GM23338 (cell line): ENCODE data around the gene IL17RB. TPM values are rescaled to one million over a fixed set of nuclear protein-coding genes. Genes with fewer than 3 reads are reported as not detected.

Experiments used
- ATAC-seq: fragments of 200-7000 bp; cut with Tn5 transposase; 3 replicates; pipeline ENCODE4 v1.9.1; 2020
- DNase-seq: peaks from one replicate; pipeline ENCODE4 v3.0.0-alpha.2; 2015; ENCODE audit warnings: low spot score
- H2AFZ ChIP-seq: fragments of 200-600 bp; sonication (generic); 2 replicates; pipeline ENCODE4 v1.8.0; 2016; ENCODE audit warnings: antibody characterized with exemption, mild to moderate bottlenecking, moderate library complexity
- H3F3A ChIP-seq: fragments of 200-600 bp; sonication (generic); replicated peaks from 2 replicates; pipeline ENCODE4 v1.8.0; 2017; ENCODE audit warnings: antibody characterized with exemption, mixed run types, low read depth
- H3K27ac ChIP-seq: fragments of 200-600 bp; sonication (generic); 2 replicates; pipeline ENCODE4 v1.6.1; 2016; ENCODE audit warnings: low read depth
- H3K27me3 ChIP-seq: fragments of 200-600 bp; sonication (generic); 2 replicates; pipeline ENCODE4 v1.8.0; 2016; ENCODE audit warnings: mild to moderate bottlenecking, mixed run types, moderate library complexity; ENCODE audit not compliant: insufficient read depth
- H3K36me3 ChIP-seq: fragments of 200-600 bp; sonication (generic); 2 replicates; pipeline ENCODE4 v1.8.0; 2016; ENCODE audit warnings: mild to moderate bottlenecking; ENCODE audit not compliant: insufficient read depth
- H3K4me1 ChIP-seq: fragments of 200-600 bp; sonication (generic); 2 replicates; pipeline ENCODE4 v1.8.0; 2016; ENCODE audit warnings: mild to moderate bottlenecking, moderate library complexity; ENCODE audit not compliant: insufficient read depth
- H3K4me2 ChIP-seq: fragments of 200-600 bp; sonication (generic); 2 replicates; pipeline ENCODE4 v1.7.1; 2017; ENCODE audit warnings: mixed run types
- H3K4me3 ChIP-seq: fragments of 200-600 bp; sonication (generic); 2 replicates; pipeline ENCODE4 v1.6.1; 2016; ENCODE audit warnings: mixed run types
- H3K79me2 ChIP-seq: fragments of 200-600 bp; sonication (generic); replicated peaks from 2 replicates; pipeline ENCODE4 v1.8.0; 2017; ENCODE audit warnings: mild to moderate bottlenecking; ENCODE audit not compliant: insufficient read depth
- H3K9me2 ChIP-seq: fragments of 200-600 bp; sonication (generic); 2 replicates; pipeline ENCODE4 v1.8.0; 2017; ENCODE audit not compliant: insufficient read depth
- H4K20me1 ChIP-seq: fragments of 200-600 bp; sonication (generic); replicated peaks from 2 replicates; pipeline ENCODE4 v1.8.0; 2017; ENCODE audit warnings: mild to moderate bottlenecking; ENCODE audit not compliant: insufficient read depth
- H3K27ac Mint-ChIP-seq: 2 replicates; pipeline ENCODE4 v1.8.0; 2020; ENCODE audit warnings: inconsistent platforms, mild to moderate bottlenecking, moderate library complexity, mixed read lengths
- H3K27me3 Mint-ChIP-seq: 3 replicates; pipeline ENCODE4 v1.8.0; 2022; ENCODE audit warnings: low read depth, mild to moderate bottlenecking, moderate library complexity, mixed read lengths, inconsistent platforms; ENCODE audit not compliant: insufficient read depth, poor library complexity
- H3K36me3 Mint-ChIP-seq: 3 replicates; pipeline ENCODE4 v1.8.0; 2021; ENCODE audit warnings: low read depth, mild to moderate bottlenecking, inconsistent platforms, moderate library complexity, mixed read lengths
- H3K4me1 Mint-ChIP-seq: 3 replicates; pipeline ENCODE4 v1.8.0; 2020; ENCODE audit warnings: mild to moderate bottlenecking, inconsistent platforms, mixed read lengths
- H3K4me3 Mint-ChIP-seq: 3 replicates; pipeline ENCODE4 v1.8.0; 2021; ENCODE audit warnings: moderate library complexity, mild to moderate bottlenecking, inconsistent platforms, mixed read lengths
- H3K9me3 Mint-ChIP-seq: 3 replicates; pipeline ENCODE4 v1.8.0; 2020; ENCODE audit warnings: moderate library complexity, mild to moderate bottlenecking, inconsistent platforms, mixed read lengths
- CREB1 ChIP-seq: fragments of 250-450 bp; sonication (Bioruptor Pico); IDR thresholded peaks from 2 replicates; pipeline ENCODE4 v1.5.0; 2020; ENCODE audit warnings: low read depth, mild to moderate bottlenecking, moderate library complexity
- EZH2 ChIP-seq: fragments of 200-600 bp; sonication (generic); IDR thresholded peaks from one replicate; pipeline ENCODE4 v1.8.0; 2017; ENCODE audit warnings: antibody characterized with exemption, mild to moderate bottlenecking, low read depth; ENCODE audit not compliant: unreplicated experiment
- EZH2phosphoT487 ChIP-seq: fragments of 200-600 bp; sonication (generic); IDR thresholded peaks from one replicate; pipeline ENCODE4 v1.8.1; 2018; ENCODE audit warnings: antibody characterized with exemption; ENCODE audit not compliant: unreplicated experiment
- JUNB ChIP-seq: IDR thresholded peaks from one replicate; pipeline ENCODE4 v1.6.1; 2016; ENCODE audit warnings: antibody characterized with exemption; ENCODE audit not compliant: unreplicated experiment
- NANOG ChIP-seq: IDR thresholded peaks from 2 replicates; pipeline ENCODE4 v1.6.1; 2016; ENCODE audit warnings: antibody characterized with exemption, borderline replicate concordance
- POLR2AphosphoS5 ChIP-seq: IDR thresholded peaks from 2 replicates; pipeline ENCODE4 v1.6.1; 2016; ENCODE audit warnings: antibody characterized with exemption, low read depth
- STAT1 ChIP-seq: IDR thresholded peaks from one replicate; pipeline ENCODE4 v1.6.1; 2016; ENCODE audit warnings: antibody characterized with exemption; ENCODE audit not compliant: unreplicated experiment
- ZNF114 ChIP-seq: fragments of 250-450 bp; sonication (Bioruptor Pico); IDR thresholded peaks from 2 replicates; pipeline ENCODE4 v1.5.0; 2020; ENCODE audit warnings: mild to moderate bottlenecking, moderate library complexity
- ZNF331 ChIP-seq: fragments of 250-450 bp; sonication (Bioruptor Pico); IDR thresholded peaks from 2 replicates; pipeline ENCODE4 v1.5.0; 2020; ENCODE audit warnings: low read depth, mild to moderate bottlenecking, moderate library complexity
- polyA plus RNA-seq: library from polyadenylated mRNA; unstranded; fragments of >200 nt; fragmentation: Nextera tagmentation; extraction: Ambion mirVana; gene quantifications from 2 replicates; pipeline ENCODE4 v1.2.1, GENCODE V29; 2016
- total RNA-seq: library from RNA; depleted of rRNA; stranded (reverse); fragments of >200 nt; shearing (Covaris generic); gene quantifications from 2 replicates; pipeline ENCODE4 v1.2.3, GENCODE V29; 2014
- TF ChIP-seq, protein P1 (sequence below): IDR thresholded peaks from one replicate; pipeline ENCODE4 v1.6.1; 2018; ENCODE audit warnings: antibody characterized with exemption; ENCODE audit not compliant: unreplicated experiment
- TF ChIP-seq, protein P2 (sequence below), 2 experiments: fragments of 200-600 bp in 1 of 2; sonication (generic) in 1 of 2; conservative IDR thresholded peaks; 2 replicates each; pipeline versions ENCODE4 v1.5.1 to v1.6.1; 2016 to 2017; ENCODE audit warnings: antibody characterized with exemption in 2 of 2, low read depth in 2 of 2, mild to moderate bottlenecking in 2 of 2, moderate library complexity in 1 of 2
- TF ChIP-seq, protein P3 (sequence below): IDR thresholded peaks from 2 replicates; pipeline ENCODE4 v1.6.1; 2016; ENCODE audit warnings: antibody characterized with exemption

Gene IL17RB
- total and polyA plus RNA-seq, 2 experiments from 2014 or later: 5.7 to 6.9 TPM

DNA sequence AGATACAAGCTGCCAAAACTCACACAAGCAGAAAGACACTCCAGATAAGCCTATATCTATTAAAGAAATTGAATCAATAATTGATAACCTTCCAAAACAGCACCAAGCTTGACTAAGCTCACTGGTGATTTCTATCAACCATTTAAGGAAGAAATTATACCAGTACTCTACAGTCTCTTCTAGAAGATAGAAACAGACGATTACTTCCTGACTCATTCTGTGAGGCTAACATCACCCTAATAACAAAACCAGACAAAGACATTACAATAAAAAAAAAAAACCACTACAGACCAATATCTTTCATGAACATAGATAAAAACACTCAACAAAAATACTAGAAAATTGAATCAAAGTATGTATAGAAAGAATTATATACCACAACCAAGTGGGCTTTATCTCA, 20.3 kb upstream of the IL17RB start (continued):
- TF ChIP-seq EZH2phosphoT487 (no peak), JUNB (no peak), STAT1 (no peak), POLR2AphosphoS5 (no peak), NANOG (no peak), ZNF114 (CRISPR knock-in tag) (no peak), EZH2 (no peak), ZNF331 (CRISPR knock-in tag) (no peak), CREB1 (no peak)
- TF ChIP-seq, protein P1, sequence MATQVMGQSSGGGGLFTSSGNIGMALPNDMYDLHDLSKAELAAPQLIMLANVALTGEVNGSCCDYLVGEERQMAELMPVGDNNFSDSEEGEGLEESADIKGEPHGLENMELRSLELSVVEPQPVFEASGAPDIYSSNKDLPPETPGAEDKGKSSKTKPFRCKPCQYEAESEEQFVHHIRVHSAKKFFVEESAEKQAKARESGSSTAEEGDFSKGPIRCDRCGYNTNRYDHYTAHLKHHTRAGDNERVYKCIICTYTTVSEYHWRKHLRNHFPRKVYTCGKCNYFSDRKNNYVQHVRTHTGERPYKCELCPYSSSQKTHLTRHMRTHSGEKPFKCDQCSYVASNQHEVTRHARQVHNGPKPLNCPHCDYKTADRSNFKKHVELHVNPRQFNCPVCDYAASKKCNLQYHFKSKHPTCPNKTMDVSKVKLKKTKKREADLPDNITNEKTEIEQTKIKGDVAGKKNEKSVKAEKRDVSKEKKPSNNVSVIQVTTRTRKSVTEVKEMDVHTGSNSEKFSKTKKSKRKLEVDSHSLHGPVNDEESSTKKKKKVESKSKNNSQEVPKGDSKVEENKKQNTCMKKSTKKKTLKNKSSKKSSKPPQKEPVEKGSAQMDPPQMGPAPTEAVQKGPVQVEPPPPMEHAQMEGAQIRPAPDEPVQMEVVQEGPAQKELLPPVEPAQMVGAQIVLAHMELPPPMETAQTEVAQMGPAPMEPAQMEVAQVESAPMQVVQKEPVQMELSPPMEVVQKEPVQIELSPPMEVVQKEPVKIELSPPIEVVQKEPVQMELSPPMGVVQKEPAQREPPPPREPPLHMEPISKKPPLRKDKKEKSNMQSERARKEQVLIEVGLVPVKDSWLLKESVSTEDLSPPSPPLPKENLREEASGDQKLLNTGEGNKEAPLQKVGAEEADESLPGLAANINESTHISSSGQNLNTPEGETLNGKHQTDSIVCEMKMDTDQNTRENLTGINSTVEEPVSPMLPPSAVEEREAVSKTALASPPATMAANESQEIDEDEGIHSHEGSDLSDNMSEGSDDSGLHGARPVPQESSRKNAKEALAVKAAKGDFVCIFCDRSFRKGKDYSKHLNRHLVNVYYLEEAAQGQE: no peak

DNA sequence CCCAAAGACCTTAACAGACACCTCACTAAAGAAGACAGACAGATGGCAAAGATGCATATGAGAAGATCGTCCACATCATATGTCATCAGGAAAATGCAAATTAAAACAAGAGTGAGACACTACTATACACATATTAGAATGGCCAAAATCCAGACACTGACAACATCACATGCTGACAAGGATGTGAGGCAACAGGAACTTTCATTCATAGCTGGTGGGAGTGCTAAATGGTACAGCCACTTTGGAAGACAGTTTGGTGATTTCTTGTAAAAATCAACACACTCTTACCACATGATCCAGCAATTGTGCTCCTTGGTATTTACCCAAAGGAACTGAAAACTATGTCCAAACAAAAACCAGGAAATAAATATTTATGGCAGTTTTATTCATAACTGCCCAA, 17.8 kb upstream of the IL17RB start:
- H3K27ac ChIP-seq: no peak overlapping the region
- no peaks in the 10 kb centered on the region for H3F3A ChIP-seq
- H2AFZ ChIP-seq: no peak overlapping the region
- H3K79me2 ChIP-seq: no peaks in the 10 kb centered on the region
- Mint-ChIP-seq H3K4me1 (peaks cover 12% of the 10 kb centered on the region), H3K4me3 (no peak overlapping the region), H3K36me3 (no peaks in the 10 kb centered on the region), H3K27me3 (peaks cover 2% of the 10 kb centered on the region), H3K27ac (no peak overlapping the region), H3K9me3 (no peaks in the 10 kb centered on the region)
- no peaks in the 10 kb centered on the region for H3K9me2 ChIP-seq
- no peak overlapping the region for H3K4me3 ChIP-seq
- no peaks in the 10 kb centered on the region; the same call in 1 of the 2 replicates for H4K20me1 ChIP-seq
- no peaks in the 10 kb centered on the region for H3K4me1 ChIP-seq
- ATAC-seq (no peak), DNase-seq (no peak)
- no peak overlapping the region for H3K4me2 ChIP-seq
- H3K36me3 ChIP-seq: no peaks in the 10 kb centered on the region
- H3K27me3 ChIP-seq: no peaks in the 10 kb centered on the region
- TF ChIP-seq NANOG: no peak
- TF ChIP-seq EZH2: no peak
- no peak for TF ChIP-seq CREB1
- TF ChIP-seq, protein P1: no peak
- TF ChIP-seq, protein P2, sequence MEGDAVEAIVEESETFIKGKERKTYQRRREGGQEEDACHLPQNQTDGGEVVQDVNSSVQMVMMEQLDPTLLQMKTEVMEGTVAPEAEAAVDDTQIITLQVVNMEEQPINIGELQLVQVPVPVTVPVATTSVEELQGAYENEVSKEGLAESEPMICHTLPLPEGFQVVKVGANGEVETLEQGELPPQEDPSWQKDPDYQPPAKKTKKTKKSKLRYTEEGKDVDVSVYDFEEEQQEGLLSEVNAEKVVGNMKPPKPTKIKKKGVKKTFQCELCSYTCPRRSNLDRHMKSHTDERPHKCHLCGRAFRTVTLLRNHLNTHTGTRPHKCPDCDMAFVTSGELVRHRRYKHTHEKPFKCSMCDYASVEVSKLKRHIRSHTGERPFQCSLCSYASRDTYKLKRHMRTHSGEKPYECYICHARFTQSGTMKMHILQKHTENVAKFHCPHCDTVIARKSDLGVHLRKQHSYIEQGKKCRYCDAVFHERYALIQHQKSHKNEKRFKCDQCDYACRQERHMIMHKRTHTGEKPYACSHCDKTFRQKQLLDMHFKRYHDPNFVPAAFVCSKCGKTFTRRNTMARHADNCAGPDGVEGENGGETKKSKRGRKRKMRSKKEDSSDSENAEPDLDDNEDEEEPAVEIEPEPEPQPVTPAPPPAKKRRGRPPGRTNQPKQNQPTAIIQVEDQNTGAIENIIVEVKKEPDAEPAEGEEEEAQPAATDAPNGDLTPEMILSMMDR (conservative IDR thresholded peaks at IDR 0.05; ENCODE audit: low read depth in 2 of 2): no peak
- no peak for TF ChIP-seq EZH2phosphoT487
- TF ChIP-seq ZNF114 (CRISPR knock-in tag): no peak
- no peak for TF ChIP-seq STAT1
- TF ChIP-seq ZNF331 (CRISPR knock-in tag): no peak
- no peak for TF ChIP-seq POLR2AphosphoS5
- TF ChIP-seq, protein P3, sequence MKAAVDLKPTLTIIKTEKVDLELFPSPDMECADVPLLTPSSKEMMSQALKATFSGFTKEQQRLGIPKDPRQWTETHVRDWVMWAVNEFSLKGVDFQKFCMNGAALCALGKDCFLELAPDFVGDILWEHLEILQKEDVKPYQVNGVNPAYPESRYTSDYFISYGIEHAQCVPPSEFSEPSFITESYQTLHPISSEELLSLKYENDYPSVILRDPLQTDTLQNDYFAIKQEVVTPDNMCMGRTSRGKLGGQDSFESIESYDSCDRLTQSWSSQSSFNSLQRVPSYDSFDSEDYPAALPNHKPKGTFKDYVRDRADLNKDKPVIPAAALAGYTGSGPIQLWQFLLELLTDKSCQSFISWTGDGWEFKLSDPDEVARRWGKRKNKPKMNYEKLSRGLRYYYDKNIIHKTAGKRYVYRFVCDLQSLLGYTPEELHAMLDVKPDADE: no peak
